Lower leg skin (tissue), 3 donors: Measurements from ENCODE around the gene DGAT2L6.

Experiments
- CTCF ChIP-seq, 3 donors: fragments of 450-650 bp; IDR thresholded peaks; one replicate each; pipeline ENCODE4 v1.5.1; 2016; ENCODE audit warnings: antibody characterized with exemption in 3 of 3, mild to moderate bottlenecking in 3 of 3, moderate library complexity in 2 of 3
- POLR2A ChIP-seq, 2 donors: fragments of 450-650 bp; IDR thresholded peaks; one replicate each; pipeline ENCODE4 v1.6.1; 2016 to 2017; ENCODE audit warnings: antibody characterized with exemption in 2 of 2, mild to moderate bottlenecking in 1 of 2, moderate library complexity in 1 of 2

- TF ChIP-seq POLR2A (IDR thresholded peaks at IDR 0.05), result no peak
- no peak for TF ChIP-seq CTCF (IDR thresholded peaks at IDR 0.05)
These were observed 38.7 kb upstream of the DGAT2L6 start for GRCh38 chrX:70138622-70139021.
